Esophagus muscularis mucosa (tissue), 4 donors: ENCODE measurements around the gene TESK2.

Experiments used
- EP300 ChIP-seq: sonication (generic); formaldehyde crosslinking; IDR thresholded peaks from one replicate; pipeline ENCODE4 v1.6.1; 2017; ENCODE audit warnings: antibody characterized with exemption
- POLR2A ChIP-seq: fragments of 450-650 bp; IDR thresholded peaks from one replicate; pipeline ENCODE4 v1.6.1; 2017; ENCODE audit warnings: antibody characterized with exemption, moderate library complexity, mild to moderate bottlenecking, low read depth
- POLR2AphosphoS5 ChIP-seq, 2 donors: sonication (generic); formaldehyde crosslinking; IDR thresholded peaks; one replicate each; pipeline ENCODE4 v1.6.1; 2017; ENCODE audit warnings: antibody characterized with exemption in 2 of 2
- TF ChIP-seq, protein P1 (sequence below), 3 experiments: fragments of 200-600 bp in 2 of 3; fragments of 450-650 bp in 1 of 3; sonication (generic) in 2 of 3; IDR thresholded peaks; one replicate each; pipeline ENCODE4 v1.5.1; 2017 to 2019; ENCODE audit warnings: antibody characterized with exemption in 3 of 3, mild to moderate bottlenecking in 2 of 3, moderate library complexity in 1 of 3

DNA sequence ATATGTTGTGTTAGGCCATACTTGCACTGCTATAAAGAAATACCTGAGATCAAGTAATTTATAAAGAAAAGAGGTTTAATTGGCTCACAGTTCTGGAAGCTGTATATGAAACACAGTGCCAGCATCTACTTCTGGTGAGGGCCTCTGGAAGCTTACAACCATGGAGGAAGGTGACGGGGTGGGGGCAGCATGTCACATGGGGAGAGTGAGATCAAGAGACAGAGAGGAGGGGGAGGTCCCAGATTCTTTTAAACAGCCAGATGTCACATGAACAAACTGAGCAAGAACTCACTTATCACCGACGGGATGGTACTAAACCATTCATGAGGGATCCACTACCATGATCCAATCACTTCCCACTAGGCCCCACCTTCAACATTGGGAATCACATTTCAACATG is 42.6 kb downstream of the TESK2 start:
- TF ChIP-seq POLR2A, result no peak
- no peak for TF ChIP-seq EP300
- TF ChIP-seq, protein P1, sequence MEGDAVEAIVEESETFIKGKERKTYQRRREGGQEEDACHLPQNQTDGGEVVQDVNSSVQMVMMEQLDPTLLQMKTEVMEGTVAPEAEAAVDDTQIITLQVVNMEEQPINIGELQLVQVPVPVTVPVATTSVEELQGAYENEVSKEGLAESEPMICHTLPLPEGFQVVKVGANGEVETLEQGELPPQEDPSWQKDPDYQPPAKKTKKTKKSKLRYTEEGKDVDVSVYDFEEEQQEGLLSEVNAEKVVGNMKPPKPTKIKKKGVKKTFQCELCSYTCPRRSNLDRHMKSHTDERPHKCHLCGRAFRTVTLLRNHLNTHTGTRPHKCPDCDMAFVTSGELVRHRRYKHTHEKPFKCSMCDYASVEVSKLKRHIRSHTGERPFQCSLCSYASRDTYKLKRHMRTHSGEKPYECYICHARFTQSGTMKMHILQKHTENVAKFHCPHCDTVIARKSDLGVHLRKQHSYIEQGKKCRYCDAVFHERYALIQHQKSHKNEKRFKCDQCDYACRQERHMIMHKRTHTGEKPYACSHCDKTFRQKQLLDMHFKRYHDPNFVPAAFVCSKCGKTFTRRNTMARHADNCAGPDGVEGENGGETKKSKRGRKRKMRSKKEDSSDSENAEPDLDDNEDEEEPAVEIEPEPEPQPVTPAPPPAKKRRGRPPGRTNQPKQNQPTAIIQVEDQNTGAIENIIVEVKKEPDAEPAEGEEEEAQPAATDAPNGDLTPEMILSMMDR (IDR thresholded peaks at IDR 0.05), result no peak
- no peak for TF ChIP-seq POLR2AphosphoS5 (IDR thresholded peaks at IDR 0.05)
